HCT116 (cell line): ENCODE measurements around the gene ACMSD. TPM values are rescaled to one million over a fixed set of nuclear protein-coding genes. Genes with fewer than 3 reads are reported as not detected.

Experiments
- ATAC-seq: fragments of 200-7000 bp; cut with Tn5 transposase; 2 replicates; pipeline ENCODE4 v1.9.1; 2020; ENCODE audit warnings: mild to moderate bottlenecking, moderate library complexity
- BruUV-seq: library from RNA; stranded (reverse); fragments of 400-500 nt; replicated peaks from 2 replicates; lab custom pipeline; 2021; lab: Mats Ljungman, UMichigan
- CTCF ChIA-PET: fragments of 300-600 bp; sonication (Branson Sonifier 250); formaldehyde crosslinking; loops from one replicate; lab custom pipeline; 2021; ENCODE audit warnings: antibody characterized with exemption; lab: Charles Lee
- POLR2A ChIA-PET: fragments of 300-600, 350-600 bp; sonication (Branson Sonifier 250); formaldehyde crosslinking; loops from one replicate; lab custom pipeline; 2021; ENCODE audit warnings: antibody characterized with exemption; lab: Charles Lee
- RAD21 ChIA-PET, 2 experiments: fragments of 300-600 bp; sonication (Branson Sonifier 250); formaldehyde crosslinking; loops; one replicate each; lab custom pipeline; 2023; ENCODE audit warnings: low total read pairs in 2 of 2; ENCODE audit not compliant: uncharacterized antibody in 2 of 2, unreplicated experiment in 2 of 2, low non-redundant PET in 1 of 2; lab: Charles Lee
- DNase-seq: peaks from one replicate; pipeline ENCODE4 v3.0.0-alpha.2; 2010; ENCODE audit warnings: low read depth, low spot score
- H2AFZ ChIP-seq: fragments of 200-600 bp; shearing (Covaris generic), sonication (generic); 2 replicates; pipeline ENCODE4 v1.6.1; 2017; ENCODE audit warnings: low read depth, mixed run types, mixed read lengths, antibody characterized with exemption, low read length; ENCODE audit not compliant: poor library complexity, severe bottlenecking
- H3K27ac ChIP-seq: 2 replicates; pipeline ENCODE4 v1.5.1; 2012; ENCODE audit warnings: low read depth, low read length
- H3K27me3 ChIP-seq: fragments of 200-600 bp; sonication (generic); 2 replicates; pipeline ENCODE4 v1.6.1; 2016; ENCODE audit warnings: mixed run types, low read length, mixed read lengths; ENCODE audit not compliant: insufficient read depth
- H3K36me3 ChIP-seq, 2 experiments: fragments of 200-500 bp in 1 of 2; fragments of 200-600 bp in 1 of 2; sonication (Bioruptor generic) in 1 of 2; sonication (generic) in 1 of 2; 2 replicates each; pipeline versions ENCODE4 v1.5.1 to v1.6.1; 2014 to 2016; ENCODE audit warnings: low read length in 2 of 2, inconsistent platforms in 1 of 2, mixed read lengths in 1 of 2, mixed run types in 1 of 2; ENCODE audit not compliant: insufficient read depth in 2 of 2, control insufficient read depth in 1 of 2
- H3K4me1 ChIP-seq, 2 experiments: fragments of 200-600 bp in 1 of 2; sonication (generic) in 1 of 2; 2 replicates each; pipeline versions ENCODE4 v1.5.1 to v1.6.1; 2012 to 2017; ENCODE audit warnings: low read length in 2 of 2, inconsistent platforms in 1 of 2, mild to moderate bottlenecking in 1 of 2, mixed read lengths in 1 of 2, mixed run types in 1 of 2, moderate library complexity in 1 of 2; ENCODE audit not compliant: insufficient read depth in 2 of 2, control insufficient read depth in 1 of 2
- H3K4me2 ChIP-seq: fragments of 200-600 bp; sonication (generic); 2 replicates; pipeline ENCODE4 v1.6.1; 2017; ENCODE audit warnings: mixed run types, low read length, mixed read lengths
- H3K4me3 ChIP-seq, 2 experiments: fragments of 200-600 bp in 1 of 2; sonication (generic) in 1 of 2; replicated peaks in 1 of 2; 2 replicates each; pipeline ENCODE4 v1.5.1; 2011 to 2016; ENCODE audit warnings: low read length in 2 of 2, control low read depth in 1 of 2, low read depth in 1 of 2, mild to moderate bottlenecking in 1 of 2, mixed read lengths in 1 of 2, mixed run types in 1 of 2
- H3K79me2 ChIP-seq: fragments of 200-600 bp; sonication (generic); 2 replicates; pipeline ENCODE4 v1.6.1; 2017; ENCODE audit warnings: mild to moderate bottlenecking, mixed run types, low read length, moderate library complexity, mixed read lengths; ENCODE audit not compliant: insufficient read depth
- H3K9ac ChIP-seq: fragments of 200-600 bp; sonication (generic); 2 replicates; pipeline ENCODE4 v1.6.1; 2016; ENCODE audit warnings: low read length, mixed read lengths
- H3K9me2 ChIP-seq: fragments of 200-600 bp; sonication (generic), shearing (Covaris generic); 2 replicates; pipeline ENCODE4 v1.6.1; 2017; ENCODE audit warnings: mixed run types, mild to moderate bottlenecking, moderate library complexity; ENCODE audit not compliant: insufficient read depth
- H3K9me3 ChIP-seq, 2 experiments: fragments of 200-500 bp in 1 of 2; fragments of 200-600 bp in 1 of 2; sonication (Bioruptor generic) in 1 of 2; sonication (generic) in 1 of 2; 2 replicates each; pipeline ENCODE4 v1.6.1; 2014 to 2017; ENCODE audit warnings: low read length in 2 of 2, mixed read lengths in 2 of 2, inconsistent platforms in 1 of 2, low read depth in 1 of 2, mild to moderate bottlenecking in 1 of 2, mixed run types in 1 of 2, moderate library complexity in 1 of 2; ENCODE audit not compliant: control insufficient read depth in 1 of 2, insufficient read depth in 1 of 2
- H4K20me1 ChIP-seq: fragments of 200-600 bp; sonication (generic), shearing (Covaris generic); 2 replicates; pipeline ENCODE4 v1.6.1; 2017; ENCODE audit warnings: mixed run types, mild to moderate bottlenecking, moderate library complexity; ENCODE audit not compliant: insufficient read depth
- CBX3 ChIP-seq: IDR thresholded peaks from 2 replicates; pipeline ENCODE4 v1.6.1; 2012; ENCODE audit warnings: low read depth
- CEBPB ChIP-seq: IDR thresholded peaks from 2 replicates; pipeline ENCODE4 v1.6.1; 2012; ENCODE audit warnings: low read depth
- ELF1 ChIP-seq: IDR thresholded peaks from 2 replicates; pipeline ENCODE4 v1.6.1; 2012; ENCODE audit warnings: low read depth, borderline replicate concordance
- EZH2phosphoT487 ChIP-seq: fragments of 200-600 bp; IDR thresholded peaks from 2 replicates; pipeline ENCODE4 v1.6.1; 2018; ENCODE audit warnings: antibody characterized with exemption, borderline replicate concordance
- FOSL1 ChIP-seq: IDR thresholded peaks from 2 replicates; pipeline ENCODE4 v1.6.1; 2012; ENCODE audit warnings: low read depth
- MAX ChIP-seq: IDR thresholded peaks from 2 replicates; pipeline ENCODE4 v1.6.1; 2012
- POLR2A ChIP-seq: IDR thresholded peaks from 2 replicates; pipeline ENCODE4 v1.7.0; 2011; ENCODE audit warnings: borderline replicate concordance; ENCODE audit not compliant: insufficient read depth, insufficient read length; ENCODE audit errors: extremely low read depth
- POLR2AphosphoS5 ChIP-seq: IDR thresholded peaks from 2 replicates; pipeline ENCODE4 v1.6.1; 2011; ENCODE audit warnings: mild to moderate bottlenecking, low read depth, low read length, moderate library complexity
- SRF ChIP-seq: IDR thresholded peaks from 2 replicates; pipeline ENCODE4 v1.6.1; 2012; ENCODE audit warnings: low read depth
- intact Hi-C: fragments of 100-400 bp; cut with micrococcal nuclease; formaldehyde crosslinking; loops from 2 replicates; pipeline ENCODE4 v1.10.0; 2022
- total RNA-seq: library from RNA; stranded (reverse); gene quantifications from one replicate; pipeline ENCODE4 v1.2.1, GENCODE V29; 2021; ENCODE audit not compliant: unreplicated experiment

The ACMSD gene
- total RNA-seq, 1 experiment from 2014 or later, result not detected

GRCh38 chr2:134835471-134835870 is 2.9 kb upstream of the ACMSD start:
- no peaks in the 10 kb centered on the region for H4K20me1 ChIP-seq
- no peak for TF ChIP-seq MAX
- no peak for TF ChIP-seq FOSL1
- TF ChIP-seq POLR2A, result no peak
- no peak for TF ChIP-seq SRF
- TF ChIP-seq EZH2phosphoT487, result no peak
- intact Hi-C loops, result no loop called here
- H3K4me1 ChIP-seq, result no peaks in the 10 kb centered on the region
- no peaks in the 10 kb centered on the region for H3K36me3 ChIP-seq
- CTCF ChIA-PET, result no interaction called here
- no peak for ATAC-seq
- H3K4me3 ChIP-seq, result no peak overlapping the region
- H2AFZ ChIP-seq, result no peak overlapping the region
- H3K27me3 ChIP-seq, result no peaks in the 10 kb centered on the region
- BruUV-seq, result no TSS peak
- no peaks in the 10 kb centered on the region for H3K79me2 ChIP-seq
- H3K27ac ChIP-seq, result no peak overlapping the region
- H3K4me2 ChIP-seq, result no peak overlapping the region
- RAD21 ChIA-PET, result no interaction called here
- H3K9me3 ChIP-seq, result no peaks in the 10 kb centered on the region
- POLR2A ChIA-PET, result no interaction called here
- H3K9ac ChIP-seq, result no peak overlapping the region
- DNase-seq, result no peak
- H3K9me2 ChIP-seq, result no peaks in the 10 kb centered on the region

GRCh38 chr2:134836986-134837385 is 1.4 kb upstream of the ACMSD start:
- ChIA-PET CTCF (no interaction called here), POLR2A (no interaction called here), RAD21 (no interaction called here)
- Histone ChIP-seq H3K36me3 (no peaks in the 10 kb centered on the region), H3K9me2 (no peaks in the 10 kb centered on the region), H3K9me3 (no peaks in the 10 kb centered on the region), H4K20me1 (no peaks in the 10 kb centered on the region), H2AFZ (no peak overlapping the region), H3K79me2 (no peaks in the 10 kb centered on the region), H3K27ac (no peak overlapping the region)
- intact Hi-C loops, result no loop called here
- TF ChIP-seq CEBPB (peak; percentile 37; the same call in 1 of the 2 replicates), ELF1 (no peak), FOSL1 (0 out of 2 replicates have a peak, but pooled peaks have one; percentile 25), POLR2A (no peak), CBX3 (no peak), POLR2AphosphoS5 (no peak)
- TF ChIP-seq, all 23 proteins: peak for 2
- no peaks in the 10 kb centered on the region for H3K4me1 ChIP-seq
- no peak for ATAC-seq
- no TSS peak for BruUV-seq
- no peak for DNase-seq
- H3K4me2 ChIP-seq, result no peak overlapping the region
- no peaks in the 10 kb centered on the region for H3K27me3 ChIP-seq
- no peak overlapping the region for H3K4me3 ChIP-seq
- no peak overlapping the region for H3K9ac ChIP-seq
